Measurements from ENCODE around the gene GNB1L.
A peak's percentile ranks its signal among the peaks of the same experiment; 100 is the strongest.

The GNB1L gene

DNA sequence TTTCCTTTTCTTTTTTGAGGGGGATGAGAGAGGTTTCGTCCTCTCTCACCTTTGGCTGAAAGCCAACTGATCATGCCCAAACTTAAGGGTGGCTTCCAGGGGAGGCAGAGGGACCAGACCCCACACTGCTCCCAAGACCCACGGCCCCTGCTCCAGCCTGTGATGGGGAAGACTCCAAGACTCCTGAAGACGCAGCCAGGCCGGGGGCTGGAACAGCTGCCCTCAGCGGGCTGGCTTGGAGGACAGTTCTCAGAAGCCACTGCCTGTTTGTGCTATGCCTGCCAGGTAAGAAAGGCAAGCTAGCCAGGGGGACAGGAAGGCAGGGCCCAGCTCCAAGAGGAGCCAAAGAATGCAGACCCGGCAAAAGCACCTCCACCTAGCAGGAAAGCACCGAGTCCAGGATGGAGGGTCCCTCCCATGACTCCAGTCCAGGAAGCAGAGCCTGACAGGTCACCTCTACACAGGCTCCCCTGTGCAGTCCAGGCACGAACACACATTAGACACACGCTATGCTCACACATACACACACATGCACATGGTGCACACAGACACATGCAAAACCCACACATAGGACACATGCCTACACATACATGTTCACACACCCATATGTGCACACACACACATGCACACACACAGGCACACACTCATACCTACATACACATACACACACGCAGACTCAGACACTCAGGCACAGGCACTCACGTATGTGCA is 31.3 kb downstream of the GNB1L start:
- no peak for DNase-seq (ENCODE audit: low read depth)

DNA sequence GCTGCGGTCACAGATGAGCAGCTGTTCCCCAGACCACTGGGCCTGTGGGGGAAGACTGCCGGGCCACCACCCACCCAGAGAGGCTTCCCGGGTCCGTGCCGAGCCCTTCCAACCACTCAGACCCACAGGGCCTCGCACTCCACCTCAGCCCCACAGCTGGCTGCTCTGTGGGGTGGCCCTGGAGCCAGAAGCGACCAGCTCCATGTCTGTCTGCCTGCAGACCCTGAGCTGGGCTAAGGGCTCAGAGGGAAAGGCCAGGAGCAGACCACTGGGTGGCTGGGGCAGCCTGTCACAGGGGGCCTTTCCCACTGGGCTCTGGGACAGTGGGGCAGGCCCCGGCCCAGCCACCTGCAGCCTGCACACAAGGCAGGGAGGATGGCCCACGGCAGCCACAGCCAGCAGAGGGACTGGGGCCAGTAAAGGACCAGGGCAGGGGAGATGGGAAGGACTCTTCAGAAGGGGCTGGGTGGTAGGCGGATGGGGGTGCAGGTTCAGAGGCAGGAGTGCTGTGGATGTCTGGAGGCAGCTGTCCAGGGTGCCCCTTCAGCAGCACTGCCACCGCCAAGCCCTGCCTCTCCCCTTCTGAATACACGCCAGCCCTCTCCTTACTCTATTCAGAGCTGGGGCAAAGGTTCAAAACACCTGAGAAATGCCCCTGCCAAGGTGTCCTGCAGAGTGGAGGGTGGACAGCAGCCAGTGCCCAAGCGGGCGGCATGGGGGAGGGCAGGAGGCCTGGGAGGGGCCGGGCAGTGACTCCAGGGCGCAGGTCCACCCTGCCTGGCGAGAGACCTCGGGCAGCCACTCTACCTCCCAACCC is 32.2 kb downstream of the GNB1L start:
- no peak for DNase-seq (ENCODE audit: low read depth)

DNA sequence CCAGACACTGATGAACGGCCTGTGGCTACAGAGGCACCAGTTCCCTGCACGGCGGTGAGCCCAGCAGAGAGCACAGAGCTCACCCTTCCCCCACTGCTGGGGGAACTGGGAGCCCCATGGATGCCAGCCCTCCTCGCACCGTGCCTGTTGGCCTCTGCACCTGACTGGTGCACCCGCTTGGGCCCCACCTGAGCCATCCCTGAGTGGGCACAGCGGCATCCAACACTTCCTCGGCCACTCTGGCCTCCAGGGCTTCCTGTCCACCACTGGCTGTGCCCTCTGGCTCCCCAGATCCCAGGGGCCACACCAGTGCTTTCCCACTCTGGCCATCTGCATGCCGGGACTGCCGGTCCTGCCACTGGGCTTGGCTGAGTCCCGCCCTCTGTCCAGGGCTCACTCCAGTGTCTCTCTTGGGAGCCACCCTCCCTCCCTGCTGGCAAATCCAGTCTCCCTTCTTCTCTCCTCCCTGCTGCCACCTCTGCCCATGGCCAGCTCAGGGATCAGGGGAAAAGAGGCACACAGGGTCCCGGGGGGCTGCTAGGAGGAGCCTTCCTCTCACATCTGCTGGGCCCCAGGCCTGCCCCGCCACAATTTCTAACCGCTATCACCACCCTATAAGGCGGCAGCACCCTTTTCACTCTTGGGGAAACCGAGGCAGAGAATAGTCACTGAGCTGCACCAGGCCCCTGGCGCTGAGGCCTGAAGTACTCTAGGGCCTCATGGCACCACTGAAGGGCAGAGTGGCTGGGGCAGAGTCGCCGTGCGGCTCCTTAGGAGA is 33.0 kb downstream of the GNB1L start:
- no peak for DNase-seq (ENCODE audit: low read depth)

DNA sequence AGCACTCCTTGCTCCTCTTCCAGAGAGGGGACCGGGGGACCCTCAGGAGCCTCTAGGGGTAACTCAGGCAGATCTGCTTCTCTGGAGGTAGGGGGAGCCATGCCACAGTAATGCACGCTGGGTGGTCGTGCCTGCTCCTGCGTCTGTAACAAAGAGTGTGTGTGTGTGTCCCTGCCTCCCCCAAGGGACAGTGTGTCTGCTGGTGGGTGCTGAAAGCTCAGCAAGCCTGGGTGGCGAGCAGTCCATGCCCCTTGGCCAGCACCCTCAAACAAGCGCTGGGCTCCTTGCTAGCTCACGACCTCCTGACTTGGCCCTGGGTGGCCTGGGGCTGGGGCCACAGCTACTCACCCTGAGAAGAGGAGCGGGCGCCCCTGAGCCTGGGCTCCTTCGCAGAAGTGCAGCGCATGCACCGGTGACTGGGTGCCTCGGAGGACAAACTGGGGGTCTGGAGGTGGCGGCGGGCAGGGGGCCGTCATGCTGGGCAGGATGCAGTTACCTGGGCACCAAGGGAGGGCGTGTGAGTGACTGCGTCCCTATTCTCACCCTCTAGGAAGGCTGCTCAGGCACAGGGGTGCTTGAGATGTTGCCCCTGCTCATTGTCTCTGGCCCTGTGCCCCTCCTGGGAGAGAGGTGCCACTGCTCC is 33.7 kb downstream of the GNB1L start:
- no peak for DNase-seq (ENCODE audit: low read depth)

DNA sequence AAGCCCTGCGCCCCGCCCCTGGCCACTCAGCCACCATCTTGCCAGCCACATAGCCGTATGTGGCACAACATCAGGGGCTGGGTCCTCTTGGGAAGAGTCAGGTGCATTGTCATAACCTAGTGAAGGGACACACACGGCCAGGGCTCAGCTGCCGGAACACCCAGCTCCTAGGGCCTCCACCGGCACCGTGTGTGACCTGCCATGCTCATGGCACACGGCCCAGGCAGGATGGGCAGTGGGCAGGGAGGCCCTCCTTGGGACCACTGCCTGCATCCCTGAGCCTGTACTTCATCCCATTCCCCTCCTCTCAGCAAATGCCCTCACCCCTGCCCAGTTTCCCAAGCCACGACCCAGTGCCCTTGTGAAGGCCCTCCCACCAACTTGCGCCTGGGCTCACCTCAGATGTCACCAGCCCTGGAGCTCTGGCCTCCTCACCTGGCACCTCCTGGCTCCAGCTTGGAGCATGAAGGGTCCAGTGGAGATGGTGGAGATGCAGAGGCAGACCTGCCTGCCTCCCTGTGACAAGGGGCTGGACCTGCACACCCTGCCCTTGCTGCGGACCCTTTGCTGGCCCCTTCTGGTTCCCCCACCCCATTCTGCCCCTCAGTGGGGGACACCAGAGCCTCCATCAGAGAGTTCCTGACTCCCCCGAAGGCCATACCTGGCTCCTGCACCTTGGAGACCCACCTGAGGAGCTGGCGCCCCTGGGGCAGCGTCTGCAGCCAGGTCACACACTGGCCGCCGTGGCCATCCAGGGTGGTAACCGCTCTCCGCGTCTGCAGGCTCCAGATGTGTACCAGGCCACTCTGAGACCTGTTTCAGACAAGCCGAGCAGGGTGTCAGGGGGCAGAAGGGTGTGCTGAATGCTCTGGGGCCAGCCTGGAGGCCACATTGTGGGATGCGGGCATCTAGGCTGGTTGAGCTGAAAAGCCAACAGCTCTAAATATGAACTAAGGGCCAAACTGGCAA is 34.5 kb downstream of the GNB1L start:
- DNase-seq (ENCODE audit: low read depth): no peak

DNA sequence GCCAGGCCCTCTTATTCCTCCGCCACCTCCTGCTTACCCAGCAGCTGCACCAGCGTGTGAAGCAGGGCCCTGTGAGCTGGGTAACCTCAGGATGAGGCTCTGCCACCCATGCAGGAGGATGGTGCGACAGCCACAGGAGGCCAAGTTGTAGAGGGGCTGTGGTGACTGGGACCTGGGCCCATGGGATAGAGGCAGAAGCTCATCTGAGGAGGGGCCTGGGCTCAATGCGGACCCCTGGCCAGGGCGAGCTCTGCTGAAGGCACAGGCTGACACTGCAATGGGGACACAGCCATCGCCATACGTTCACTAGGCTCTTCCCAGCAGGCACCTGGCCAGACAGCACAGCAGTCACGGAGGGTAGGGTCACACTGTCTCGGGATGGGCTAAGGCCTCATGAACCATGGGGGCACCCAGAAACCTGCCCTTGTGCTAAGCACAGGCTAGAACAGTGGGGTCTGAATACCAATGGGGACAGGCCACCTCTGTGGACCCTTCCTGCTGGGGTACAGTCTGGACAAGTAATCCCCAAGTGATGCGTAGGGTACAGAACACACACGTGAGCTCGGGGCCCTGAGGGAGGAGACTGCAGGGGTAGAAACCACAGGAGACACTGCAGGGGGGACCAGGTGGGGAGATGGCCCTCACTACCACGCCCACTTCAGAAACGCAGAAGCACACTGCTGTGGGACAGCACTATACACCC is 35.3 kb downstream of the GNB1L start:
- DNase-seq (ENCODE audit: low read depth): no peak

DNA sequence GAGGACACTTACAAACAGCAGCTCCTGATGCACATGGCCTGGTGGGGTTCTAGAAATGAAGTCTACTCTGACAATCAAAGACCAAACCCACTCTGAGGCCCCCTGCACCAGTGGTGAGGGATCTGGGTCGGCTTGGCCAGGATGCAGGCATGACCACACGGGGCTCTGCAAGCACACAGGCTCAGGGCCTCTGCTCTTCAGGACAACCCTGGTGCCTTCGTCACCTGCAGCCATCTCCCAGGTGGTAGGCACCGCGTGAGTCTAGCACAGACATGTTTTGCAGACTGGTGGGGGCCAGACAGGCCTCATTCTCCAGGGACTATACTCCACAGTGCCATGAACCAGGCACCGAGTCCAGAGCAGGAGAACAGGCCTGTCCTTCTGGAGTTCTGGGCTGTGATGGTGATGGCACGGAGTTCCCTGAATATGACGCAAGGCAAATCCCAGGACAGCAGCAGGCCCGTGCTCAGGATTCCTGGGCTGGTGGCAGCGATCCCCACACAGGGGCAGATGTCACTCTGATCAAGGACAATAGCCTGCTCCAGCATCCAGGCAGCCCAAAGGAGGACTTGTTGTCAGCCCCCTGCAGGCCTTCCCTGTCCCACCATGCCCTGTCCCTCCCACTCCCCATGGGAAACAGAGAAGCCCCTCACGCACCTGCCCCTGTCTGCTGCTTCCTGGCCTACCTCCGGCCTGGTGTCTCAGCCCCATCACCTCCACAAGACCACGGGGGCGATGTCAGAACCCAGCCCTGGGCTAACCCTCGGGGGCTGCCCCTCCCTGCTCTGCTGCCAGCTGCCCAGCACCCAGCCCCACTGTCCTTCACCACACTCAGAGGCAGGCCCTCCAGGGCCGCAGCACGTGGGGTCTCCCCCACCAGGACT is 36.1 kb downstream of the GNB1L start:
- DNase-seq (ENCODE audit: low read depth): no peak

DNA sequence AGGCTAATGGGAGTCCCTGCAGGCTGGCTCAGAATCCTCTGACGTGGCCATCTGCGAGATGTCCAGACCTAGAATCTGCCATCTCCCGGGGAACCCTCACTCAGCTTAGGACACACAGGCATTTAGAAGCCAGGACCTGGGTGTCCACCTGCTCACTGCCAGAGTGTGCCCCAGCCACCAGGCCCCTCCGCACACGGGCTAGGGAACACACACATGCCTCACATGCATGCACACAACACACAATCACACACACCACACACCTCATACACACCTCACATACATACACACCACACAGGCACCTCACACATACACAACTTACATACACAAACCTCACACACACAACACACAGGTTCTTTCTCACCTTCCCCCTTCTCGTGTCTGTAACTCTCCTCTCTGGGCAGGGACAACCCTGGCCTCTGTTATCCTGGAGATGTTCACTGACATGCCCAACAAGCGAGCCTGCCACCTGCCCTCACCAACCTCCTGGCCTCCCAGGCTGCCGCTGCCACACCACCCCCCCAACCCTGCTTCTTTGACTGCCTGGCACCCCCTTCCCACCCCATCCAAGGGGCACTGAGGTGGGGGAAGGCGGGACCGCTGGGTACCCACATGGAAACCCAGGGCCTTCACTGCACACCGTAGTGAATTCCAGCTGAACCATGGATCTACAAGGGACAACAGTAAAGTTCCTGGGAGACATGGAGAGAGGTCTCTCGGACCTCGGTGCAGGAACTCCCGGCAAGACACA is 38.1 kb downstream of the GNB1L start:
- DNase-seq (ENCODE audit: low read depth): no peak

DNA sequence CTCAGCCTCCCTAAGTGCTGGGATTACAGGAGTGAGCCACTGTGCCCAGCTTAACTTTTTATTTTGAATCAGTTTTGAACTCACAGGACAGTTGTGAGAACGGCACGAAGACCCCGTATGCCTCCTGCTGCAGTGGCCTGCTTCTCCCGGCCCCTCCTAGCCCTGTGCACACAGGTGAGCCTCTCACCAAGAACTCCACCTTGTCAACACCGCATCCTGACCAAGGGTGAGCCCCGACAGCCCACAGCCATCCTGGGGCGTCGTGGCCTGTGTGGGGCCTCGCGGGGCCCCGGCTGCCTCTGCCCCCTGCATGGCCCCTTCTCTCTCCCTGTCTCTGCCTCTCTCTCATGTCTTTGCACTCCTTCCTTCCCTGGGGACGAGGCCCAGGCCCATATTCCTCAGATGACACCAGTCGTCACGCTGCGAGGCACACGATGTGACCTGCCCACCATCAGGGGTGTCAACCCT is 38.8 kb downstream of the GNB1L start:
- DNase-seq (ENCODE audit: low read depth): no peak

DNA sequence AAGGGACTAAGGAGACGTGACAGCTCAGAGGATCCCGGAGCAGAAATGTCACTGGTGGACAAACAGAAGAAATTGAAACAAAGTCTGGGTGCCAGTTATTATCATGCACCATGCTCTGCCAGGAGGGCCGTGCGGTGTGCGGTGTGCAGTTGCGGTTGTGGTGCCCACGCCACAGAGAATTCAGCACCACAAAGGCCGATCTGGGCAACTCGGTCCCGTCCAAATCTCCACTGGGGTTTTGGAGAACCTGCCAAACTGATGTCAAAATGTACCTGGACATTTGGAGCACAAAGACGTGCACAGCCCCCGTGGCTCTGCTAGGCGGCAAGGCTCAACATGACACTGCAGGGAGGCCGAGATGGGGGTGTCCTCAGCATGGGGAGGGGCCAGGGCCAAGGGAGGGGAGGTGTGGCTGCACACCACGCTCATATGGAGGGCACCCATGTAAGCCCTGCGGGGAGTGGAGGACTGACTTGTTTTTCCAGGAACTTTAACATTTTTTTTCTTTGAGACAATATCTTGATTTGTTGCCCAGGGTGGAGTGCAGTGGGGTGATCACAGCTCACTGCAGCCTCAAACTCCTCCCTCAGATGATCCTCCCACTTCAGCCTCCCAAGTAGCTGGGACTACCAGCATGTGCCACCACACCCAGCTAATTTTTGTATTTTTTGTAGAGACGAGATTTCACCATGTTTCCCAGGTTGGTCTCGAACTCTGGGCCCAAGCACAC is 39.4 kb downstream of the GNB1L start:
- no peak for DNase-seq (ENCODE audit: low read depth)

DNA sequence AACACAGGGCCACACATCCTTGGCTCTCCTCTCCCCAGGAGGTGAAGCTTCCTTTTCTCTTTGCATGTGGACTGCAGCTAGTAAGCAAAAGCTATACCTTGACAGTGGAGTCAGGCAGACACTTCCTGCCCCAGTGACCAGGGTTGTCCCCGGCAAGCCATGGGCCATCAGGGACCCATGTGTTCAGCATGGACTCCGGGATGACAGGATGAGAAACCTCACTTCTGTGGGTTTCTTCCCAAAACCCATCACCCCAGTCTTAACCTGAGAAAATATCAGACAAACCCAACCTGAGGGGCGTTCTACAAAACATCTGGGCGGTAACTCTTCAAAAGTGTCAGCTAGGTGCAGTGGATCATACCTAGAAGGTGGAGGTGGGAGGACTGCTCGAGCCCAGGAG is 40.2 kb downstream of the GNB1L start:
- no peak for DNase-seq (ENCODE audit: low read depth)

DNA sequence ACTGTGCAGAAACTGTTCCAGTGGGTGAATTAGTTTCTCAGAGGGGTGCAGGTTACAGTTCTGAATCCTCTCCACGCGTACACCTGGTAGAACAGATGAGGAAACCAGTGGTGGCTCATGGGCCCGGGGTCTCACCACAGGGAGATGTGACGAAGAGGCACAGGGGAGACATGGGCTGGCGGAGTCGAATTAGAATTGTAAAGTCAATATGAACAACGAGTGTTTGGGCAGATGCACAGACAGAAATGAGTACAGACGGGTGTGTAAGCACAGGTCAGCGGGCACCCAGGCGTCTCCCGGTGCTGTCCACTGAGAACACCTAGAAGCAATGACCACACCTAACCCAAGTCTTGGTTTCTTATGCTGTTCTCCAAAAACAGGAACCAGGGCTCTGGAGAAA is 41.8 kb downstream of the GNB1L start:
- DNase-seq (ENCODE audit: low read depth): no peak

DNA sequence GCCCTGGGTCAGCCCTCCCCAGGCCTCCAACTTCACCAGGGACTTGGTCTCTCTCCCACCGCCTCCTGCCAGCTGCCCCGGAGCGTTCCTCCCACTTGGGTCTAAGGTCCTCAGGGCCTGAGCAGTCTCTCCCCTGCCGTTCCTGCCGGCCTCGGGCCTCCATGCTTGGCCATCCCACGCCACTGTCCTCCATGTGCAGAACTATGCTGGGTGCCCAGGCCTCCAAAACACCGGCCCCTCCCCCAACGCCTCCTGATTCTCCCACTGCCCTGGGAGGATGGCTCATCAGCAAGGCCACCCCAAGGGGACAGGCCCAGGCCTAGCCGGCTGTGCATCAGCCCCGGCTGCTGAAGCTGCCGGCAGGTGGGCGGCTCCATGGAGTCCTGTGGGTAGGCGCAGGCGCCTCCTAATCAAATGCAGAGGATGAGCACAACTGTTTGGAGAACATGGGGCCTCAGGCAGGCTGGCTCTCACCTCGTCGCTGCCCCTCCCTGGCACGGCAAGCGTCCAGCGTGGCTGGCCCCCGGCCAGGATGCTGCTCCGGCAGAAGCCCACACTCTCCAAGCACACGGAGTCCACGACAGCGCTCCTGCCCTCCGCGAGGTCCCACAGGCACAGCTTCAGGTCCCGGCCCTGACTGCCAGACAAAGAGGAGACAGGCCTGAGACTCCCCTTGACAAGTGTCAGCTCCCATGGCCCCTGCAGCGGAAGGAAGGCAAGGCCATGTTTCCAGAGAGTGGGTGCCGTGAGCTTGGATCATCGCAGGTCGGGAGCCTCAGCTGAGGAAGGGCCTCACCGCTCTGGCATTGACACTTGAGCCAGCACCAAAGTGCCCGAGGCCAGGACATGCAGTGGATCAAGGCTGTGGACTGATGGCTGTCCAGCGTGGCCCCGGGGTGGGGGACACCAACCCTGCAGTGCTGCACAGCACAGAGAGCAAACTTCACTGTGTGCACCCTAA is 42.6 kb downstream of the GNB1L start:
- no peak for DNase-seq (ENCODE audit: low read depth)

DNA sequence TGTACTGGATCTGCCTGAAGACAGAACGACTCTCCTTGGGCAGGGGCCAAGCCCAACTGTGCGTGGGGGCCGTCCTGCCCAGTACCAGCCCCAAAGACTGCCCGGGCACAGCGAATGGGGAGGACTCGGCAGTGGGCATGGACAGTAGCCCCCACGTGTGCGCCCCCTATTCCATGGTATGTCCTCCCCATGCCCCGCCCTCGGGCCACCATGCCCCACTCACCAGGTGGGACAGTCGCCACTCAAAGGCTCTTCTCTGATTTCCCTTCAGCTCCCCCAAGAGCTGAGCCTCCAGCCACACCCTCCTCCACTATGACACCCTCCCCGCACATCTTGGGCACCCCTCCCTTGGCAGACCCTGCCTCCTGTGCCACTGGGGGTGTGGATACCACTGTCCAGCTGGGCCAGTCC is 43.5 kb downstream of the GNB1L start:
- DNase-seq (ENCODE audit: low read depth): no peak

DNA sequence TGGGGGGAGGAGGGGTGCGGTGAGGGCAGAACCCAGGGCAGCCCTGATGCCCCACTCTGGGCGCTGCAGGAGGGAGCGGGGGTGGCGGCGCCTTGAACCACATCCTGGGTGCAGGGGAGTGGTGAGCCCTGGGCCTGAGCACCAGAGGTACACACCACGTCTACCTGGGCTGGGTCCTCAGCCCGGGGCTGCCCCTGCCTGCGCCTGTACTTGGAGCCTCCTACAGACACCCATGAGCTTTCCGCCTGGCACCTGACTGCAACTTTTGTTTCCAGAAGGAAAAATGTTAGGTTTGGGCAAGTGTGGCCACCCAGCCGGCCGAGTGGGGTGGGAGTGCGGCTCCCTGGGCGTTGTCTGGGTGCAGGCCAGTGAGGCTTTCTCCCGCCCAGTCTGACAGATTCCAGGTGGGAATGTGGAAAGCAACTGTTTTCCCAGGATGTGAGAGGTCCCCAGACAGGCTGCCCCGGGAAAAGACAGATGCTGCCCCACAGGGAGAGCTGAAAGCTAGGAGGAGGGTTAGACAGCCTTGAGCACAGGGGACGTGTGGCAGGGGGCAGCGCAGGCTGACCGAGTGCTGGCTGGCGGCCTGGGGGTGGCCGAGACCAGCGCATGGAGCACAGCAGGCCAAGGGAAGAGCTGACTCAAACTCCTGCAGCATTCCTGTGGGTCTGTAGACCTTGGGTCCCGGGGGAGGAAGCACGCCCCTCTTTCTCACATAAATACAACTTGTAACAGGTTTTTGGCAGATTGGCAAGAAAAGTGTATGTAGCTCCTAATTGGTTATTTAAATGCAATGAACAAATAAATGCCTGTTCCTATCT is 44.1 kb downstream of the GNB1L start:
- peak; percentile 77 for DNase-seq (ENCODE audit: low read depth)

DNA sequence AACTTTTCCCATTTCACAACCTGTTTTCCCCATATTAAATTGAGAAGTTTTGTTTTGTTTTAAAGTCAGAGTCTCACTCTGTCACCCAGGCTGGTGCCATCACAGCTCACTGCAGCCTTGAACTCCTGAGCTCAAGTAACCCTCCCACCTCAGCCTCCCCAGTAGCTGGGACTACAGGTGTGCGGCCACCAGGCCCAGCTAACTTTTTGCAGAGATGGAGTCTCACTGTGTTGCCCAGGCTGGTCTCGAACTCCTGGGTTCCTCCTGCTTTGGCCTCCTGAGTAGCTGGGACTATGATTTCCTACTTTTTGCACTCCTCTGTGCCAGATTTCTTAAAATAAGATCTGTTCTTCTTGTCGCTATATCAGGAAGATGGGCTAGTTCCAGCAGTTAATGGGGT is 44.9 kb downstream of the GNB1L start:
- DNase-seq (ENCODE audit: low read depth): no peak

Measured in iris pigment epithelial cell (primary cell).